Measurements from ENCODE around the gene CMTM2. TPM values are rescaled to one million over a fixed set of nuclear protein-coding genes. Genes with fewer than 3 reads are reported as not detected.

Gene CMTM2
- total and polyA plus RNA-seq, 12 donors, result 0.33 to 0.95 (median 0.63) TPM; not detected in 8

DNA sequence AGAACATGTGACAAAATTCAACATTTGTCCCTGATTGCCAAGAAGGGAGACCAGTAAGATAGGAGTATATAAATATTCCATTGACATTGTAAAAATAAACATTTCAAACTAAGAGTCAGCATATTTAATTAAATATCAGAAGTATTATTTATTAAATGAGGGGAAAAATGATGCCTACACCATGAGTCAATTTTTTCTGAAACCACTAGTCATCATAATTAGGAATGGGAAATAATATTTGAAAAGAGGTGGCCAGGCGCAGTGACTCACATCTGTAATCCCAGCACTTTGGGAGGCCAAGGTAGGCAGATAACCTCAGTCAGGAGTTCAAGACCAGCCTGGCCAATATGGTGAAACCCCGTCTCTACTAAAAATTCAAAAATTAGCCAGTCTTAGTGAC, 10.9 kb upstream of the CMTM2 start:
- peaks cover 0 to 46% (median 0%) of the 10 kb centered on the region in 9 donors for H3K36me3 ChIP-seq
- no peak overlapping the region for H3K27ac ChIP-seq
- TF ChIP-seq, protein P1, sequence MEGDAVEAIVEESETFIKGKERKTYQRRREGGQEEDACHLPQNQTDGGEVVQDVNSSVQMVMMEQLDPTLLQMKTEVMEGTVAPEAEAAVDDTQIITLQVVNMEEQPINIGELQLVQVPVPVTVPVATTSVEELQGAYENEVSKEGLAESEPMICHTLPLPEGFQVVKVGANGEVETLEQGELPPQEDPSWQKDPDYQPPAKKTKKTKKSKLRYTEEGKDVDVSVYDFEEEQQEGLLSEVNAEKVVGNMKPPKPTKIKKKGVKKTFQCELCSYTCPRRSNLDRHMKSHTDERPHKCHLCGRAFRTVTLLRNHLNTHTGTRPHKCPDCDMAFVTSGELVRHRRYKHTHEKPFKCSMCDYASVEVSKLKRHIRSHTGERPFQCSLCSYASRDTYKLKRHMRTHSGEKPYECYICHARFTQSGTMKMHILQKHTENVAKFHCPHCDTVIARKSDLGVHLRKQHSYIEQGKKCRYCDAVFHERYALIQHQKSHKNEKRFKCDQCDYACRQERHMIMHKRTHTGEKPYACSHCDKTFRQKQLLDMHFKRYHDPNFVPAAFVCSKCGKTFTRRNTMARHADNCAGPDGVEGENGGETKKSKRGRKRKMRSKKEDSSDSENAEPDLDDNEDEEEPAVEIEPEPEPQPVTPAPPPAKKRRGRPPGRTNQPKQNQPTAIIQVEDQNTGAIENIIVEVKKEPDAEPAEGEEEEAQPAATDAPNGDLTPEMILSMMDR (IDR thresholded peaks at IDR 0.05), result no peak
- peaks cover 0 to 4% (median 0%) of the 10 kb centered on the region in 11 donors for H3K9me3 ChIP-seq
- 95 to 98% methylated on average over 2 of the region's 2 CpGs for WGBS, 2 donors
- ATAC-seq, result no peak
- intact Hi-C loops (cut with DNase I), result no loop called here
- DNase-seq, result no peak
- H3K4me1 ChIP-seq, result peaks cover 0 to 26% (median 0%) of the 10 kb centered on the region in 9 donors
- no peaks in the 10 kb centered on the region for H3K27me3 ChIP-seq
- no peak overlapping the region for H3K4me3 ChIP-seq

DNA sequence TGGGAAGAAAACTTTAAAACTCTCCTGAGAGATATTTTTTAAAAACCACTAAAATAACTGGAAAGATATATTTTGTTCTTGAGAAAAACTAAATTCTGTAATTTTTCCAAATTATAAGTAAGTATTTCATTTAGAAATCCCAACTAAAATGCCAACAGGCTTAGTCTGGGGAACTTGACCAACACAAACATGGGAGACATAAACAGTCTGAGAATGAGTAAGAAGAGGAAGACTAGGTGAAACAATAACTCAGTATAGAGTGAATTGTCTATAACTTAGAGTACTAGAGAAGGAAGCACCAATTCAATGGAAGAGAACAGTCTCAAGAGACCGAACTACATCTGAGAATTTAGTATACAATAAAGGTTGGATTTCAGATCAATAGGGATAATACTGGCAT, 10.1 kb upstream of the CMTM2 start:
- intact Hi-C loops (cut with DNase I), result no loop called here
- DNase-seq, result no peak
- Histone ChIP-seq H3K4me3 (no peak overlapping the region), H3K4me1 (peaks cover 0 to 26% (median 0%) of the 10 kb centered on the region in 9 donors), H3K27ac (peak overlapping the region in 1 of 10 donors; percentile 29), H3K9me3 (peaks cover 0 to 4% (median 0%) of the 10 kb centered on the region in 11 donors), H3K27me3 (no peaks in the 10 kb centered on the region), H3K36me3 (peaks cover 0 to 39% (median 0%) of the 10 kb centered on the region in 9 donors)
- WGBS, 2 donors, result 98 to 100% methylated on average over 1 of the region's 1 CpG
- no peak for ATAC-seq
- TF ChIP-seq, protein P1 (IDR thresholded peaks at IDR 0.05), result no peak

- H3K9me3 ChIP-seq, result peaks cover 0 to 4% (median 0%) of the 10 kb centered on the region in 11 donors
- intact Hi-C loops (cut with DNase I), result no loop called here
- no peak overlapping the region for H3K4me3 ChIP-seq
- ATAC-seq, result peak in 2 of 8 donors; percentile 42 to 52
- H3K36me3 ChIP-seq, result peaks cover 0 to 31% (median 0%) of the 10 kb centered on the region in 9 donors
- TF ChIP-seq, protein P1 (IDR thresholded peaks at IDR 0.05), result no peak
- 65 to 71% methylated on average over 3 of the region's 3 CpGs for WGBS, 2 donors
- H3K4me1 ChIP-seq, result peaks cover 0 to 26% (median 0%) of the 10 kb centered on the region in 9 donors
- no peak for DNase-seq
- no peaks in the 10 kb centered on the region for H3K27me3 ChIP-seq
- no peak overlapping the region for H3K27ac ChIP-seq
Observed at GRCh38 chr16:66569827-66570405, 9.3 kb upstream of the CMTM2 start.

DNA sequence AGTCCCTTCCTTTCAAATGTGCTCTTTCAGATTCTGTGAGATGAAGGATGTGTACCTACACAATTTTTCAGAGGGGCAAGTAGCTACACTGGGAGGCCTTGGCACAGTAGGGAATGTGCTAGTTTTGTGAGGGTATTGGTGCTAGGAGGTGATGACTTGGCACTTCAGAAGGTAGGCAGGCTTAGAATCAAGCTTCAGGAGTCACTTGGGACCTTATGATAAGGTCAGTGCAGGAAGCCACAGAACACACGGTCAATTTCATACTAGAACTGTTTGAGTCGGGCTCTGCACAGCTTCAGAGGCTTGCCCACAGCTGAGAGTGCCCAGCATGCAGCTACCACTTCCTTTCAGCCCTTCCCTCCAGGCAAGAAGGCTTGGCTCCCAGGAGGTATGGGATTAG, 6.9 kb upstream of the CMTM2 start:
- H3K27me3 ChIP-seq, result peaks cover 0 to 6% (median 0%) of the 10 kb centered on the region in 7 donors
- WGBS, 2 donors, result 55 to 67% methylated on average over 2 of the region's 2 CpGs
- intact Hi-C loops (cut with DNase I), result no loop called here
- peaks cover 0 to 26% (median 4%) of the 10 kb centered on the region in 9 donors for H3K4me1 ChIP-seq
- H3K27ac ChIP-seq, result no peak overlapping the region
- H3K9me3 ChIP-seq, result peaks cover 0 to under 1% (median 0%) of the 10 kb centered on the region in 11 donors
- no peak for DNase-seq
- no peak overlapping the region for H3K4me3 ChIP-seq
- ATAC-seq, result no peak
- TF ChIP-seq, protein P1 (IDR thresholded peaks at IDR 0.05), result no peak
- peaks cover 0 to 6% (median 0%) of the 10 kb centered on the region in 9 donors for H3K36me3 ChIP-seq

Measured in heart right ventricle (tissue), 16 donors.